GM12878 (cell line): Measurements from ENCODE around the gene SLC13A4. TPM values are rescaled to one million over a fixed set of nuclear protein-coding genes. Genes with fewer than 3 reads are reported as not detected.
"Not testable (repeated sequence)": the region's sequence is repeated elsewhere in the genome, so short reads cannot be mapped to it uniquely, and the experiment has no call there.

Experiments used
- ATAC-seq: fragments of 200-7000 bp; cut with Tn5 transposase; 3 replicates; pipeline ENCODE4 v1.9.1; 2020; ENCODE audit warnings: mild to moderate bottlenecking, moderate library complexity
- BruUV-seq: library from RNA; stranded (reverse); fragments of 400-500 nt; replicated peaks from 2 replicates; lab custom pipeline; 2021; lab: Mats Ljungman, UMichigan
- CTCF ChIA-PET: fragments of 300-600 bp; sonication (Branson Sonifier 250); formaldehyde crosslinking; extraction: SDS; loops from one replicate; lab custom pipeline; 2021; ENCODE audit warnings: inconsistent platforms; lab: Yijun Ruan, JAX
- POLR2A ChIA-PET: fragments of 350-600 bp; formaldehyde crosslinking; extraction: SDS; loops from one replicate; lab custom pipeline; 2021; ENCODE audit warnings: inconsistent platforms; lab: Charles Lee
- RAD21 ChIA-PET: fragments of 300-600 bp; sonication (Branson Sonifier 250); formaldehyde crosslinking; loops from one replicate; lab custom pipeline; 2023; ENCODE audit warnings: antibody characterized with exemption; ENCODE audit not compliant: unreplicated experiment; lab: Charles Lee
- SMC1A ChIA-PET: fragments of 300-600 bp; sonication (Branson Sonifier 250); formaldehyde crosslinking; loops from one replicate; lab custom pipeline; 2023; ENCODE audit not compliant: unreplicated experiment, uncharacterized antibody; lab: Charles Lee
- DNase-seq: peaks from one replicate; pipeline ENCODE4 v3.0.0-alpha.2; 2011; ENCODE audit warnings: low read depth, low spot score
- FAIRE-seq: peaks from 3 replicates; lab custom pipeline; 2011; peaks lifted over from hg19 to GRCh38; lab: Jason Lieb, UNC
- H2AFZ ChIP-seq: 2 replicates; pipeline ENCODE4 v1.6.0; 2011; ENCODE audit warnings: low read depth, low read length, control low read depth; ENCODE audit not compliant: control insufficient read depth
- H3K27ac ChIP-seq: 2 replicates; pipeline ENCODE4 v1.5.1; 2011; ENCODE audit warnings: control low read depth; ENCODE audit not compliant: control insufficient read depth, insufficient read depth
- H3K27me3 ChIP-seq, 2 experiments: replicated peaks in 1 of 2; 2 replicates each; pipeline versions ENCODE4 v1.6.0 to v1.6.1; 2011; ENCODE audit warnings: low read length in 1 of 2; ENCODE audit not compliant: control insufficient read depth in 2 of 2, insufficient read depth in 2 of 2
- H3K36me3 ChIP-seq, 2 experiments: 2 replicates each; pipeline ENCODE4 v1.5.1; 2011; ENCODE audit warnings: low read length in 1 of 2; ENCODE audit not compliant: control insufficient read depth in 2 of 2, insufficient read depth in 2 of 2
- H3K4me1 ChIP-seq: 2 replicates; pipeline ENCODE4 v1.6.1; 2011; ENCODE audit warnings: mild to moderate bottlenecking, low read length, moderate library complexity, mixed read lengths; ENCODE audit not compliant: control insufficient read depth, insufficient read depth
- H3K4me2 ChIP-seq: 2 replicates; pipeline ENCODE4 v1.6.0; 2011; ENCODE audit warnings: control low read depth; ENCODE audit not compliant: control insufficient read depth, insufficient read depth
- H3K4me3 ChIP-seq: fragments of 200-600 bp; sonication (generic); 2 replicates; pipeline ENCODE4 v1.5.1; 2016
- H3K79me2 ChIP-seq: 2 replicates; pipeline ENCODE4 v1.6.0; 2011; ENCODE audit warnings: low read length; ENCODE audit not compliant: control insufficient read depth, insufficient read depth
- H3K9ac ChIP-seq: 2 replicates; pipeline ENCODE4 v1.8.0; 2011; ENCODE audit warnings: low read length, control low read depth, mixed read lengths; ENCODE audit not compliant: control insufficient read depth, insufficient read depth
- H3K9me3 ChIP-seq: replicated peaks from 3 replicates; pipeline ENCODE4 v1.5.1; 2011; ENCODE audit warnings: mild to moderate bottlenecking, low read length; ENCODE audit not compliant: control insufficient read depth, insufficient read depth
- H4K20me1 ChIP-seq: 2 replicates; pipeline ENCODE4 v1.6.0; 2011; ENCODE audit not compliant: control insufficient read depth, insufficient read depth
- SMARCA5 ChIP-seq: fragments of 450-650 bp; IDR thresholded peaks from 2 replicates; pipeline ENCODE4 v1.6.1; 2017; ENCODE audit warnings: mild to moderate bottlenecking
- WGBS: methylation state at CpG from one replicate; pipeline ENCODE4 v1.1.6; 2016; ENCODE audit warnings: low lambda C conversion rate; ENCODE audit not compliant: insufficient replicate concordance, insufficient coverage; ENCODE audit errors: missing lambda C conversion rate; 5-methylcytosine and 5-hydroxymethylcytosine counted together
- in situ Hi-C: fragments of 300-500 bp; cut with MboI; formaldehyde crosslinking; loops from 9 replicates; pipeline ENCODE4 v1.14.3; 2018; ENCODE audit warnings: mixed read lengths
- intact Hi-C: fragments of 100-400 bp; cut with micrococcal nuclease; formaldehyde crosslinking; loops from one replicate; pipeline ENCODE4 v1.14.2; 2022; ENCODE audit not compliant: unreplicated experiment
- polyA plus RNA-seq, 11 experiments: library from polyadenylated mRNA; depleted of rRNA in 4 of 11; unstranded in 6 of 11; stranded (reverse) in 5 of 11; fragments of >200 nt; fragmentation: Nextera tagmentation in 4 of 11; fragmentation: Illumina TruSeq in 1 of 11; extraction: Ambion mirVana in 4 of 11; extraction: Trizol in 1 of 11; gene quantifications; 1 replicate in 1 of 11; 2 replicates in 10 of 11; pipeline versions ENCODE4 v1.2.1 to v1.2.3, GENCODE V29; 2011 to 2016; ENCODE audit warnings: inconsistent platforms in 2 of 11, missing spikeins in 2 of 11, low read depth in 1 of 11
- total RNA-seq, 4 experiments: library from RNA; depleted of rRNA in 3 of 4; stranded (reverse); fragments of >200 nt in 3 of 4; fragmentation: Illumina TruSeq in 1 of 4; extraction: Trizol in 1 of 4; gene quantifications; 2 replicates each; pipeline versions ENCODE4 v1.2.1 to v1.2.3, GENCODE V29; 2013 to 2021

The SLC13A4 gene
- total and polyA plus RNA-seq, 10 of the 15 experiments (the other 5 are each of a cell fraction or from before 2014, with no cell fraction given) = 0.14 to 0.23 (median 0.20) TPM; not detected in 7

GRCh38 chr7:135693558-135693957, 34.4 kb downstream of the SLC13A4 start:
- in situ Hi-C loops (no loop called here), intact Hi-C loops (no loop called here)
- no TSS peak for BruUV-seq
- RAD21 ChIA-PET = no interaction called here
- Histone ChIP-seq H3K36me3 (no peaks in the 10 kb centered on the region), H3K9me3 (no peaks in the 10 kb centered on the region), H3K79me2 (no peaks in the 10 kb centered on the region), H3K27ac (no peak overlapping the region), H3K4me3 (no peak overlapping the region), H3K4me1 (no peaks in the 10 kb centered on the region), H3K27me3 (no peaks in the 10 kb centered on the region), H4K20me1 (no peaks in the 10 kb centered on the region), H3K9ac (no peak overlapping the region), H2AFZ (no peak overlapping the region), H3K4me2 (no peak overlapping the region)
- no peak for ATAC-seq
- TF ChIP-seq SMARCA5 = no peak
- SMC1A ChIA-PET = no interaction called here
- 100% methylated on average over 4 of the region's 4 CpGs for WGBS
- no peak for FAIRE-seq
- CTCF ChIA-PET = interaction anchor here (0.5 kb wide), 1 partner anchor 1907 kb away, joined by 3 read pairs; no protein-coding TSS in a partner anchor
- DNase-seq = no peak
- POLR2A ChIA-PET = no interaction called here

- in situ Hi-C loops, POLR2A ChIA-PET: not testable (repeated sequence)
Measured at GRCh38 chr7:135692606-135693005, 35.4 kb downstream of the SLC13A4 start.

More at GRCh38 chr7:135692606-135693005, 35.4 kb downstream of the SLC13A4 start:
- H3K4me1 ChIP-seq, DNase-seq, H4K20me1 ChIP-seq, H3K4me3 ChIP-seq, H3K27me3 ChIP-seq, H2AFZ ChIP-seq, RAD21 ChIA-PET, FAIRE-seq, H3K79me2 ChIP-seq, BruUV-seq, H3K9ac ChIP-seq, ATAC-seq, CTCF ChIA-PET, H3K27ac ChIP-seq, intact Hi-C loops, H3K36me3 ChIP-seq, H3K4me2 ChIP-seq, H3K9me3 ChIP-seq: not testable (repeated sequence)
- 84% methylated on average over 7 of the region's 7 CpGs for WGBS
- SMC1A ChIA-PET = interaction anchor here (1.6 kb wide), 1 partner anchor 9 kb away, joined by 5 read pairs; no protein-coding TSS in a partner anchor
